MG63 (cell line): ENCODE data around the gene SLC25A26. TPM values are rescaled to one million over a fixed set of nuclear protein-coding genes. Genes with fewer than 3 reads are reported as not detected.
A peak's percentile ranks its signal among the peaks of the same experiment; 100 is the strongest.

Experiments
- DNase-seq: peaks from one replicate; pipeline ENCODE4 v3.0.0-alpha.2; 2020
- H3K27me3 ChIP-seq: fragments of 250-450 bp; sonication (Bioruptor Pico); 2 replicates; pipeline ENCODE4 v1.5.1; 2020; ENCODE audit warnings: mild to moderate bottlenecking, moderate library complexity
- H3K36me3 ChIP-seq: fragments of 250-450 bp; sonication (Bioruptor Pico); 2 replicates; pipeline ENCODE4 v1.5.1; 2020; ENCODE audit warnings: mild to moderate bottlenecking, moderate library complexity
- H3K4me3 ChIP-seq: fragments of 250-450 bp; sonication (Bioruptor Pico); 2 replicates; pipeline ENCODE4 v1.5.1; 2020; ENCODE audit warnings: mild to moderate bottlenecking, moderate library complexity
- H3K9me3 ChIP-seq: fragments of 250-450 bp; sonication (Bioruptor Pico); 2 replicates; pipeline ENCODE4 v1.5.1; 2020; ENCODE audit warnings: mild to moderate bottlenecking, moderate library complexity
- total RNA-seq: library from RNA; depleted of rRNA; stranded (reverse); fragments of >200 nt; shearing (Covaris generic); gene quantifications from 2 replicates; pipeline ENCODE4 v1.2.3, GENCODE V29; 2014; ENCODE audit warnings: low replicate concordance

Gene SLC25A26
- total RNA-seq, 1 experiment from 2014 or later, result 16.9 TPM

GRCh38 chr3:66401675-66402491, 181.1 kb downstream of the SLC25A26 start:
- H3K9me3 ChIP-seq, result no peaks in the 10 kb centered on the region
- no peaks in the 10 kb centered on the region for H3K27me3 ChIP-seq
- no peak overlapping the region for H3K4me3 ChIP-seq
- H3K36me3 ChIP-seq, result no peaks in the 10 kb centered on the region
- DNase-seq, result no peak

- H3K27me3 ChIP-seq, result no peaks in the 10 kb centered on the region
- no peak for DNase-seq
- no peaks in the 10 kb centered on the region for H3K9me3 ChIP-seq
- no peaks in the 10 kb centered on the region for H3K36me3 ChIP-seq
- H3K4me3 ChIP-seq, result no peak overlapping the region
Measured at GRCh38 chr3:66402596-66403290, 181.9 kb downstream of the SLC25A26 start.

DNA sequence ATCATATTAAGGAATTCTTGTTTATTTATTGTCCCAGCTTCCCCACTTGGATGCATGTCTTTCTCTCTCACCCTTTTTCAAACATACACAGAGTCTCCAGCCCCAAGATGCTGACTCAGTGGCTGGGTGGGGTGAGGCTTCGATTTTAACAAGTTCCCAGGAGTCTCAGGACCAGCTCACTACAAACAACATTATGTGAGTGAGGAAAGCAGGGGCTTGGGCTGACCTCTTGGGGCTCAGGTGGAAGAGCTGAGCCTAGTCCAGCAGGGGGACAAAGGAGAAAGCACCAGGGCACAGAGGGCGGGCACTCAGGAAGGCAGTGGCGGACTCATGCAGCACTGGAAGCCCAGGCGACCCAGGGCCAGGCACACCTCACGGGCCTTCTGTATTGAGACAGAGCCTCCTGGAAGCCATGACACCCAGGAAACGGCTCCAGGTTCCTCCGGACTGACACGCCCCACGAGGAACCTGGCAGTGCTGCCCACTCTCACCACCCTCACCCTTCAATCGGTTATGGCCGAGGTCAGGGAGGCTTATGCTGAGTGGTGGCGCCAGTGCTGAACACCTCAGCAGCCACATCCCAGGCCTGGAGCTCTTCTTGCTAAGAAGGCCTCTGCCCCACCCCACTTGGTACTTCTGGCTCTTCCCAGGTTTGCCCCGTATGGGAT, 182.7 kb downstream of the SLC25A26 start:
- DNase-seq, result peak; percentile 76
- Histone ChIP-seq H3K27me3 (no peaks in the 10 kb centered on the region), H3K36me3 (no peaks in the 10 kb centered on the region), H3K9me3 (no peaks in the 10 kb centered on the region), H3K4me3 (no peak overlapping the region)

DNA sequence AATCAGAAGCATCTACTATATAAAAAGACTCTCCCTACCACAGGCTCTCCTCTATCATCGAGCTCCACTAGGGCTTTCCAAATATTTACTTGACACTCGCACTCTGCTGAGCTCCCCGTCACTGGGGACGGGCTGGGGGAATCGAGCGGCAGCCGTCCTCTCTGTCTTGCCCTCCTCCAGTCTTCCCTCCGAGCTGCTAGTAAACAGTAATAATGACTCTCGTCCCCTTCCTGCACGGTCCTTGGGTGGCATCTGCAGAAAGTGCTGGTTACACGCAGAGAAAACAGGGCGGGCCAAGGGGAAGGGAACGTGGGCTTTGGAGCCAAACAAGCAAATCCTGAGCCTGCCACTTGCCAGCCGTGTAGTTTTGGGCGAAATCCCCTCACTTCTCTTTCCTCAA, 183.4 kb downstream of the SLC25A26 start:
- no peaks in the 10 kb centered on the region for H3K36me3 ChIP-seq
- no peaks in the 10 kb centered on the region for H3K9me3 ChIP-seq
- H3K27me3 ChIP-seq, result no peaks in the 10 kb centered on the region
- no peak for DNase-seq
- H3K4me3 ChIP-seq, result no peak overlapping the region

DNA sequence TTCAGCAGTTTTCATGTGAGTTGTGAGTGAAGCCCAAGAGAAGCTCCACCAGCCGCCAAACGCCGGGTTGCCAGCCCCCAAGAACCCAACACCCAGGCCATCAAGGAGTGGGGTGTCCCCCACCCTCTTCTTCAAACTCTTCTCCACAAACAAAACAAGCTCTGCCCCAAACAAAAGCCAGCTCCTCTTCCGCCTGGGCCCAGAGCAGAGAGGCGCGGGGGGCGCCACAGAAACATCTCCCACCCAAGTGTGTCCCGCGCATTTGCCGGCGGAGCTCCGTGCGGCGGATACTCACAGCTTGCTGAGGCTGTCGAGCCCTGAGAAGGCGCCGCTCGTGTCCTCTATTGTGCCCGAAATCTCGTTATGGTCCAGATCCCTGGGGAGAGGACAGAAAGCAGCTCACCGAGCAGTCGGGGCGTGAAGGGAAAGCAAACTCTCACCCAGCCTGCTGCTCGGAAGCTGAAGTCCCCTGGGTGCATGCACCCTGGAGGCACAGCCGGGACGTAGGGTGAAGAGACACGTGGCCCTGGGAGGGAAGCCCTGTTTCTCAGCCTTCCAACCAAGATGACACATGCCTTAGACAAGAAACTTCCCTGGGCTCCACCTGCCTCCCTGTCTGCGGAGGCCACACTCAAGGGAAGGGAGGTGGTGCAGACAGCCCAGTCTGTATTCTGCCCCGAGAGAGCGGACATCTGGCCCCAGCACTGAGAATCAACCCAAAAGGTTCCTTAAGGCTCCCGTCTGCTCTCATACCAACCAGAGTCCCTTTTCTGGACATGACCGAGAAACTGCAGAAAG, 184.3 kb downstream of the SLC25A26 start:
- no peaks in the 10 kb centered on the region for H3K36me3 ChIP-seq
- no peaks in the 10 kb centered on the region for H3K27me3 ChIP-seq
- H3K9me3 ChIP-seq, result no peaks in the 10 kb centered on the region
- no peak for DNase-seq
- no peak overlapping the region for H3K4me3 ChIP-seq

DNA sequence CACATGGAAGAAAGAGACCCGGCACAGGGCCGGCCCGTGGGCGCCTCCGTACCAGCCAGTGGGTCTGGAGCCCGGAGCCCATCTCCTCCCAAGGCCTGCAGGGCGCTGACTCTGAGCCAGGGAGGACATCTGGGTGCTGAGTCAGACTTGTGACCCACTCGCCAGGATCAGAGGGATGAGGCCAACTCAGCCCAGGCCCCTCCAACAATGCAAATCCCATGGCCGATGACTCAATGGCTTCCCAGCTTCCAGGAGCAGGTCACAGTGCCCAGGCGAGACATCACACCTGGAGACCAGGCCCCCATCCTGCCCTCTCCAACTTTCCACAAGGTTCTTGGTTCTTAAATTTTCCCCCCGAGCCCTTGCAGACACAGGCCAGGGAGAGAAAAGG, 184.9 kb downstream of the SLC25A26 start:
- Histone ChIP-seq H3K4me3 (no peak overlapping the region), H3K36me3 (no peaks in the 10 kb centered on the region), H3K9me3 (no peaks in the 10 kb centered on the region), H3K27me3 (no peaks in the 10 kb centered on the region)
- peak; percentile 89 for DNase-seq

DNA sequence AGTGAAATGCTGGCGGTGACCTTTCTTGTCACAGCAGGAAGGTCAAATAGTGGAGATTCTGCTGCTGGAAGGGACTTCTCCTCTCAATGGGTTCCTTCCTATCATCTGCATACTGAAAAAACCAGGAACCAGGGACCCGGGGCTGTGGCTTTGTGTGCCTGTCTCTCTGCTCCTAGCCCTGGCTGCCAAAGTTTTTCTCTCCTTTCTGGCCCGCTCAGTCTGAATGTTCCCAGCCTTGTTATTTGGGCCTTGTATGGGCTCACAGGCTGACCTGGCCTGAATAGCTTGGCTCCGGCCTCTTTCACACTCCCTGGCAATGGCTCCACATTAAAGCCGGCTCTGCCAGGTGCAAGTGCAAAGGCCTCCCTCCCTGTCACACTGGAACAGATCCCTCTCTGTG, 185.4 kb downstream of the SLC25A26 start:
- Histone ChIP-seq H3K36me3 (no peaks in the 10 kb centered on the region), H3K27me3 (no peaks in the 10 kb centered on the region), H3K9me3 (no peaks in the 10 kb centered on the region), H3K4me3 (no peak overlapping the region)
- DNase-seq, result no peak

GRCh38 chr3:66406831-66407610, 186.2 kb downstream of the SLC25A26 start:
- no peaks in the 10 kb centered on the region for H3K9me3 ChIP-seq
- H3K36me3 ChIP-seq, result no peaks in the 10 kb centered on the region
- H3K27me3 ChIP-seq, result no peaks in the 10 kb centered on the region
- DNase-seq, result no peak
- H3K4me3 ChIP-seq, result no peak overlapping the region

DNA sequence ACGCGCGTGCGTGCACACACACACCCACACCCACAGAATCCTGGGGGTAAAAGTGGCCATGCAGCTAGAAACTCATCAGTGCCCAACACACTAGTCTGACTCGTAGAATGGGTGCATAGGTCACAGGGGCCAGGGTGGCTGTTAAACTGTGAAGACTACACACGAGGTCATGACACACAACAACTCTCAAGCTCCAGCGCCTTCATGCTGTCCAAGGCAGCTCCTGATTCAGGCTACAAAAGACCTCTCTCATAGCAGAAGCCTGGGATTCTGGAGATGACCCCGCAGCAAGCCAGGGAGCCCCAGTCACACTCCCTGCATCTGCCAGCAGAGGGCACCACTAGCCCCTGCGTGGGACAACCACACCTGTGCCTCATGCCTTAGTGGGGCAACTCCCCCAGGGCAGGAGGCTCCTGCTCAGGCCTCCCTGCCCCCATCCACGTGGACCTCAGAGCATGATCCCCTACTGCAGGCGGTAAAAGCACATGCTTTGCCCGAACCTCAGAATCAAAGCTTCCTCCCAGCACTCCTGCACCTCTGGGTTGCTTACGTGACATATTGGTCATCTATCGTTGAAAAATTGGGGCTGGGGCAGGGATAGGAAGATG, 186.9 kb downstream of the SLC25A26 start:
- no peaks in the 10 kb centered on the region for H3K9me3 ChIP-seq

DNA sequence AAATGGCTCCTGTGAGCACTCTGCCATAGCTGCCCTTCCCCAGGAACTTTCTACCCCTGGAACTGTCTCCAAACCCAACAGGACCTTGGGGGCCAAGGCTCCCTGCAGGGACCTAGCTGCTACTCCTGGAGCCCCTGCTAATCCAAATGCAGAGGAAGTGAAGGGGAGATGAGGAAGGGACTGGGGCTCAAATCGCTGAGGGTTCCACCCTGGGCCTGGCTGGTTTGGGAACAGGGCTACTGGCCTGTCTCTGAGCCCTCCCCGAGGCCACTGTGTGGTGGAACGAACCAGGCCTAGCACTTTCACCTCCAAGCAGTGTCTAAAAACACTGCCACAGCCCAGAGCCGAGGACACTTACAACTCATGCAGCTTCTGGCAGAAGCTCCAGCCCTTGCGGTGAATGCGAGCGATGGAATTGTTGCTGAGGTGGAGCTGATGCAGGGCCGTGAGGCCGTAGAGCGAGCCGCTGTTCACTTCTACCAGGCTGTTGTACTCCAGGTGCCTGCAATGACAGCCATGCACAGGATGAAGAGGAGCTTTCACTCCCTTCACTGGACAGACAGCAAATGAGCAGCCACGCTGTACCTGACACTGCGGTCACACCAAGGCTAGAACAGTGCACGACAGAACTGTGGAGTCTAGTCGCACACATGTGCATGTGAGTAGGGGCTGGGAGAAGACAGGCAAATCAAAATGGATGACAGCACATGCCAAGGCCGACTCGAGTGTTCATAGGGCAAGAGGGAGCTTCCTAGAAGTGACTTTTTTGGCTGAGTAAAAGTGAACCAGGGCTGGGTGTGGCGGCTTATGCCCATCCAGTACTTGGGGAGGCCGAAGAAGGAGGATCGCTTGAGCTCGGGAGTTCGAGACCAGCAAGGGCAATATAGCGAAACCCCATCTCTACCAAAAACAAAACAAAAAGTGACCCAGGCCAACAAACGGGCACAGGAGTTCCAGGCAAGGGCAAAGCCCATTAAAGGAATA, 189.3 kb downstream of the SLC25A26 start:
- Histone ChIP-seq H3K36me3 (no peaks in the 10 kb centered on the region), H3K9me3 (no peaks in the 10 kb centered on the region)
- no peak for DNase-seq

More for the DNA sequence above, 186.9 kb downstream of the SLC25A26 start:
- Histone ChIP-seq H3K27me3 (no peaks in the 10 kb centered on the region), H3K4me3 (no peak overlapping the region), H3K36me3 (no peaks in the 10 kb centered on the region)
- DNase-seq, result peak; percentile 31

GRCh38 chr3:66410976-66411375, 190.2 kb downstream of the SLC25A26 start:
- H3K27me3 ChIP-seq, result no peaks in the 10 kb centered on the region
- H3K9me3 ChIP-seq, result no peaks in the 10 kb centered on the region
- DNase-seq, result no peak
- H3K36me3 ChIP-seq, result no peaks in the 10 kb centered on the region
- H3K4me3 ChIP-seq, result no peak overlapping the region

More for the DNA sequence above, 189.3 kb downstream of the SLC25A26 start:
- Histone ChIP-seq H3K27me3 (no peaks in the 10 kb centered on the region), H3K4me3 (no peak overlapping the region)

DNA sequence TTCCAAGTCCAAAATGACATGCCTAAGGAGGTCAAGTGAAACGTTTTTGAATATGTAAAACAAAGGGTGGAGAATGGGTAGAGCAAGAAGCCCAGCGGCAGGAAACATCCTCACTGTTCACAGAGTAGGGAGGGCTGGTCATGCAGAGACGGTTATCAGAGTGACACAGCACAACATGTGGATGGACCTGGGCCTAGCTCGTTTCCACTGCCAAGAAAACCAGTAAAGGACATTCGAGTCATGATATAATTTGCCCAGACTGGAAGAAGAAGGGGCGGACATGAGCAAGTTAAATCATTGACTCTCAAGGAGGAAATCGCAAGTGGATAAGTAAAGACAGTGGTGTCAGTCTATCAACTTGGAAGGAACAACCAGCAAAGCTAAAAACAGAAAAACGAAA, 190.7 kb downstream of the SLC25A26 start:
- H3K27me3 ChIP-seq, result no peaks in the 10 kb centered on the region
- H3K36me3 ChIP-seq, result no peaks in the 10 kb centered on the region
- H3K4me3 ChIP-seq, result no peak overlapping the region
- DNase-seq, result peak; percentile 19
- H3K9me3 ChIP-seq, result no peaks in the 10 kb centered on the region

GRCh38 chr3:66411961-66412887, 191.4 kb downstream of the SLC25A26 start:
- Histone ChIP-seq H3K9me3 (no peaks in the 10 kb centered on the region), H3K27me3 (no peaks in the 10 kb centered on the region), H3K4me3 (no peak overlapping the region), H3K36me3 (no peaks in the 10 kb centered on the region)
- no peak for DNase-seq
